G401 (cell line): ENCODE measurements around the gene DAGLB. TPM values are rescaled to one million over a fixed set of nuclear protein-coding genes. Genes with fewer than 3 reads are reported as not detected.
A peak's percentile ranks its signal among the peaks of the same experiment; 100 is the strongest.

Experiments used
- DNase-seq: peaks from one replicate; pipeline ENCODE4 v3.0.0-alpha.2; 2015; ENCODE audit warnings: low spot score
- in situ Hi-C: cut with HindIII; loops from 2 replicates; pipeline ENCODE4 v1.10.0; 2016; ENCODE audit warnings: low sequenced_read_pairs, mixed read lengths
- total RNA-seq: library from RNA; depleted of rRNA; stranded (reverse); fragments of >200 nt; shearing (Covaris generic); gene quantifications from 2 replicates; pipeline ENCODE4 v1.2.3, GENCODE V29; 2014; rRNA removed

The DAGLB gene
- total RNA-seq, result 7.8 and 8.7 TPM in 2 replicates

- in situ Hi-C loops, result no loop called here
Measured at GRCh38 chr7:6447581-6448199, at the start of gene DAGLB. TSS of gene DAGLB (minus strand) at chr7:6447954. CDS start at chr7:6447842, 112 bp downstream.

GRCh38 chr7:6497637-6497905 is 49.8 kb upstream of the DAGLB start:
- in situ Hi-C loops, result no loop called here
- no peak for DNase-seq

More at GRCh38 chr7:6447581-6448199, at the start of gene DAGLB:
- DNase-seq, result peak; percentile 84

GRCh38 chr7:6496842-6497636 is 49.3 kb upstream of the DAGLB start:
- no peak for DNase-seq
- in situ Hi-C loops, result no loop called here

- in situ Hi-C loops, result no loop called here
- no peak for DNase-seq
Measured at GRCh38 chr7:6495597-6496262, 48.0 kb upstream of the DAGLB start.

- no peak for DNase-seq
- in situ Hi-C loops, result no loop called here
Measured at GRCh38 chr7:6494365-6494764, 46.6 kb upstream of the DAGLB start.

- no peak for DNase-seq
- in situ Hi-C loops, result no loop called here
Measured at GRCh38 chr7:6491194-6491593, 43.4 kb upstream of the DAGLB start.

- DNase-seq, result no peak
- in situ Hi-C loops, result no loop called here
Measured at GRCh38 chr7:6489612-6490011, 41.9 kb upstream of the DAGLB start.

GRCh38 chr7:6487184-6487545 is 39.4 kb upstream of the DAGLB start:
- no peak for DNase-seq
- in situ Hi-C loops, result no loop called here

- in situ Hi-C loops, result no loop called here
- DNase-seq, result no peak
Measured at GRCh38 chr7:6486438-6487183, 38.9 kb upstream of the DAGLB start.

GRCh38 chr7:6482743-6483119 is 35.0 kb upstream of the DAGLB start:
- no peak for DNase-seq
- in situ Hi-C loops, result no loop called here

- in situ Hi-C loops, result no loop called here
- DNase-seq, result no peak
Measured at GRCh38 chr7:6482307-6482706, 34.6 kb upstream of the DAGLB start.

- DNase-seq, result no peak
- in situ Hi-C loops, result no loop called here
Measured at GRCh38 chr7:6481445-6481844, 33.7 kb upstream of the DAGLB start.

GRCh38 chr7:6480323-6480660 is 32.5 kb upstream of the DAGLB start:
- DNase-seq, result no peak
- in situ Hi-C loops, result no loop called here

GRCh38 chr7:6479067-6479466 is 31.3 kb upstream of the DAGLB start:
- no peak for DNase-seq
- in situ Hi-C loops, result no loop called here

GRCh38 chr7:6478186-6478585 is 30.4 kb upstream of the DAGLB start:
- in situ Hi-C loops, result no loop called here
- no peak for DNase-seq

GRCh38 chr7:6477318-6477660 is 29.5 kb upstream of the DAGLB start:
- DNase-seq, result no peak
- in situ Hi-C loops, result no loop called here

GRCh38 chr7:6476596-6477317 is 29.0 kb upstream of the DAGLB start:
- peak; percentile 9 for DNase-seq
- in situ Hi-C loops, result no loop called here

- DNase-seq, result no peak
- in situ Hi-C loops, result no loop called here
Measured at GRCh38 chr7:6475433-6476186, 27.9 kb upstream of the DAGLB start.

GRCh38 chr7:6465862-6466261 is 18.1 kb upstream of the DAGLB start:
- in situ Hi-C loops, result no loop called here
- no peak for DNase-seq
